Measurements from ENCODE around the gene DIP2C. TPM values are rescaled to one million over a fixed set of nuclear protein-coding genes. Genes with fewer than 3 reads are reported as not detected.
"Not testable (repeated sequence)": the region's sequence is repeated elsewhere in the genome, so short reads cannot be mapped to it uniquely, and the experiment has no call there.

DIP2C gene
- total RNA-seq, 4 donors from 2014 or later, result 10.5 to 40.5 (median 19.5) TPM

DNA sequence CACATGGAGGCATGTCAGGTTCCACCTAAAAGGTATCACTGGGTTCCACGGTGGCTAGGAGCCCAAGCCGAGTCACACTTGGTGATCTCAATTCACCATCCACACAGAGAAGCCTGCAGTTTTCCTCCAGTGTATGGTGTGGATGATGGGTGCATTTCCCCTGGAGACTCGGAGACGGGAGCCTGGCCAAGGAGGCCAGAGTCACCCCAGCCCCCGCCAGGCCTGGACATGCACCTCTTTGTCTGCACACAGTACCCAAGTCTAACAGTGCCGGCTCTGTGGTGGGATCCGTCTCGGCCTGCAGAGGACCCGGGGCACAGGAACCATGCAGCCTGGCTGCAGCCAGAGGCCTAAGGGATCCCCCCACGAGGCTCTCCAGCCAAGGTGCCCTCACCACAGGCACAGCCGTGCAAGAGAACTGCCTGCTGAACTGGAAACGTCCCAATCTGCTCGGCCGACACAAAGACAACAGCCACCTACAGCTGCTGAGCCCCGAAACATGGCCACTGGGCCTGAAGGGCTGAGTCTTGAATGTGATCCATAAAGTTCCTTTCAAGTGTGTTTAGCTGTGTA is 75.2 kb downstream of the DIP2C start:
- H3K4me3 ChIP-seq, result no peak overlapping the region
- intact Hi-C loops (cut with DNase I; ENCODE audit: low total_unique reads), result no loop called here
- TF ChIP-seq CTCF (IDR thresholded peaks at IDR 0.05) (no peak), POLR2A (IDR thresholded peaks at IDR 0.05) (no peak)
- no peaks in the 10 kb centered on the region for H3K4me1 ChIP-seq
- DNase-seq, result no peak
- H3K9me3 ChIP-seq, result no peaks in the 10 kb centered on the region
- H3K27me3 ChIP-seq, result no peaks in the 10 kb centered on the region
- H3K36me3 ChIP-seq, result no peaks in the 10 kb centered on the region
- H3K27ac ChIP-seq, result no peak overlapping the region

- no peak for DNase-seq
- intact Hi-C loops (cut with DNase I; ENCODE audit: low total_unique reads), result no loop called here
- Histone ChIP-seq H3K4me3 (no peak overlapping the region), H3K27me3 (no peaks in the 10 kb centered on the region), H3K36me3 (no peaks in the 10 kb centered on the region), H3K4me1 (no peaks in the 10 kb centered on the region), H3K27ac (no peak overlapping the region), H3K9me3 (no peaks in the 10 kb centered on the region)
- TF ChIP-seq POLR2A (IDR thresholded peaks at IDR 0.05), result no peak
- TF ChIP-seq CTCF (IDR thresholded peaks at IDR 0.05), result no peak
Observed at GRCh38 chr10:613271-614138, 76.0 kb downstream of the DIP2C start.

DNA sequence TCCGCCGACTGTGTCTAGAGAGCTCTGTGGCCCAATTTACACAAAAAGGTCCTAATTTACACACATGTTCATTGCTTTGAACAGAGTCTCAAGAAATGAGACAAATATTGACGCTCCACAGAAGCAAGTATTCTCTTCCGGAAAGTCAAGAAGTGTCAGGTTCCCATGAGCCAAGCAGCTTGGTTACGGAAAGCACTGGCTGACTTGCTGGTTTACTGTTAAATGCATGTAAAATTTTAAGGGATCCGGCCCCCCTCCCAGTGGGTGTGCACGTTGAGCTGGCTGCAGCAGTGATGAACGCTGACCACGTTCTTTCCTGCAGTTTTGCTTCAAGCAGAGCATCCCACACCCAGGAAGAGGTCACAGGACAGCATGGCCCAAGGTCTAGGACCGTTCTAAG is 76.8 kb downstream of the DIP2C start:
- no peaks in the 10 kb centered on the region for H3K27me3 ChIP-seq
- no peak overlapping the region for H3K27ac ChIP-seq
- no peaks in the 10 kb centered on the region for H3K36me3 ChIP-seq
- no peaks in the 10 kb centered on the region for H3K4me1 ChIP-seq
- intact Hi-C loops (cut with DNase I; ENCODE audit: low total_unique reads), result no loop called here
- H3K4me3 ChIP-seq, result no peak overlapping the region
- H3K9me3 ChIP-seq, result no peaks in the 10 kb centered on the region
- DNase-seq, result no peak
- no peak for TF ChIP-seq POLR2A (IDR thresholded peaks at IDR 0.05)

GRCh38 chr10:610642-611305 is 78.7 kb downstream of the DIP2C start:
- H3K4me1 ChIP-seq; H3K4me3 ChIP-seq; H3K9me3 ChIP-seq; H3K27me3 ChIP-seq; intact Hi-C loops (cut with DNase I; ENCODE audit: low total_unique reads); H3K36me3 ChIP-seq: not testable (repeated sequence)
- H3K27ac ChIP-seq, result peak overlapping the region in 1 of 2 donors; percentile 26
- peak; percentile 50 to 54 for DNase-seq

GRCh38 chr10:609868-610545 is 79.5 kb downstream of the DIP2C start:
- no peak overlapping the region for H3K27ac ChIP-seq
- H3K36me3 ChIP-seq, result no peaks in the 10 kb centered on the region
- TF ChIP-seq POLR2A (IDR thresholded peaks at IDR 0.05) (no peak), CTCF (IDR thresholded peaks at IDR 0.05) (no peak)
- no peaks in the 10 kb centered on the region for H3K9me3 ChIP-seq
- intact Hi-C loops (cut with DNase I; ENCODE audit: low total_unique reads), result no loop called here
- H3K27me3 ChIP-seq, result no peaks in the 10 kb centered on the region
- DNase-seq, result no peak
- H3K4me1 ChIP-seq, result no peaks in the 10 kb centered on the region
- H3K4me3 ChIP-seq, result no peak overlapping the region
